ENCODE measurements around the gene MED13. TPM values are rescaled to one million over a fixed set of nuclear protein-coding genes. Genes with fewer than 3 reads are reported as not detected.
"Not testable (repeated sequence)": the region's sequence is repeated elsewhere in the genome, so short reads cannot be mapped to it uniquely, and the experiment has no call there.

MED13 gene
- total RNA-seq, 1 donor from 2014 or later, result 35.4 TPM

DNA sequence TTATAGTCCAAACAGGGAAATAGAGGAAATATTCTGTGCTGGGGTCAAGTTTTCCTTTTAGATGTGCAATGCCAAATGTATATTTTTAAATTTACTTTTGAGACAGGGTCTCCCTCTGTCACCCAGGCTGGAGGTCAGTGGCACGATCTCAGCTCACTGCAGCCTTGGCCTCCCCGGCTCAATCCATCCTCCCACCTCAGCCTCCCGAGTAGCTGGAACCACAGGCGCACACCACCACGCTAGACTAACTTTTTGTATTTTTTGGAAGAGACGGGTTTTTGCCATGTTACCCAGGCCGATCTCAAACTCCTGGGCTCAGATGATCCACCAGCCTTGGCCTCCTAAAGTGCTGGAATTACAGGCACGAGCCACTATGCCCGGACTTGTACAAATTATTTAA, 25.8 kb upstream of the MED13 start:
- no peak for DNase-seq (ENCODE audit: low spot score)
- no peak for ATAC-seq

DNA sequence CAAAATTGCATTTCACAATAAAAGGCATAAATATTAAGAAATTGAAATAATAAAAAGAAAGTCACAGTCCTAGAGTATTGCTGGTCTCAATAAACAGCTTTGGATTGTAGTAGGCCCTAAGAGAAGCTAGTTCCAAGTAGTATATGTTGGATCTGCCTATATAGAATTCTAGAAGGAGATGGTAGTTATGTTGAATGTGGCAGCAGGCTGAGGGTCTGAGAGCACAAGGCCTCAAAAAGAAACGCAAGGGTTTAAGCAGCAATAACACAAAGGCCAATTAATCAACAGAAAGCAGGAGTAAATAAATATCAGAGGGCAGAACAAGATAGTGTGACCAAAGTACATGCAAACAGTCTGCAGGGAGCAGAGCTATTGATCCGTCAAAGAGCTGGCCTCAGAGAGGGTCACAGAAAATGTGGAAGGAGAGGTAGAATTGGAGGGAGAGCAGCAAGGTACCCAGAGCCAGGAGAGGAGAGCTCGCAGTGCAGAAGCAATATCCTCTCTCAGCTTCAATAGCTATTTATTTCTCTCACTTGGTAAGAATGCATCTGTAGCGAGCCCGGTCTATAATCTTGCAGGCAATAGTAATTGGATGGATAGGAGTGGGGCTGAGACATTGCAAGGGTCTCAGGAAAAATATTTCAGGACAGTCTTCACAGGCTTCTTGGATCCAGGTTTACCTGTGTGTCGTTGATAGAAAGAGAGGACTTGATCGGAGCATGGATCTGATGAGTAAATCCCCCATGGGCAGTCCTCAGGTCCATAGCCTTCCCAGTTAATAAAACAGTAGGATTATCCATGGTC, 25.1 kb upstream of the MED13 start:
- DNase-seq (ENCODE audit: low spot score) (peak; percentile 66), ATAC-seq (peak; percentile 77)

- ATAC-seq (no peak), DNase-seq (ENCODE audit: low spot score) (no peak)
Measured at GRCh38 chr17:62089334-62089733, 24.3 kb upstream of the MED13 start.

DNA sequence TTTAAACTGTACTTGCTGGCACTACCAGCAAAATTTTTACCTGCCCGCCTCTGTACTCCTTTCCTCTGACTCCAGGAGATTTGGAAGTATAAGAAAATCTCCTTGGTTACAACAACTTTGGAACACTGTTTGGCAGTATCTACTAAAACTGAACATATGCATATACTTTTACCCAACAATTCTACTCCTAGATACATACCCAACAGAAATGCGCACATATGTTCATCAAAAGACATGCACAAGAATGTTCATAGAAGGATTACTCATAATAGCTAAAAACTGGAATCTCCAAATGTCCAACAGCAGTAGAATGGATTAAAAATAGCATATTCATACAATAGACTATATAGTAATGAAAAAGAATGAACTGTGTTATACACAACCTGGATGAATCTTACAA, 21.7 kb upstream of the MED13 start:
- ATAC-seq (no peak), DNase-seq (ENCODE audit: low spot score) (no peak)

DNA sequence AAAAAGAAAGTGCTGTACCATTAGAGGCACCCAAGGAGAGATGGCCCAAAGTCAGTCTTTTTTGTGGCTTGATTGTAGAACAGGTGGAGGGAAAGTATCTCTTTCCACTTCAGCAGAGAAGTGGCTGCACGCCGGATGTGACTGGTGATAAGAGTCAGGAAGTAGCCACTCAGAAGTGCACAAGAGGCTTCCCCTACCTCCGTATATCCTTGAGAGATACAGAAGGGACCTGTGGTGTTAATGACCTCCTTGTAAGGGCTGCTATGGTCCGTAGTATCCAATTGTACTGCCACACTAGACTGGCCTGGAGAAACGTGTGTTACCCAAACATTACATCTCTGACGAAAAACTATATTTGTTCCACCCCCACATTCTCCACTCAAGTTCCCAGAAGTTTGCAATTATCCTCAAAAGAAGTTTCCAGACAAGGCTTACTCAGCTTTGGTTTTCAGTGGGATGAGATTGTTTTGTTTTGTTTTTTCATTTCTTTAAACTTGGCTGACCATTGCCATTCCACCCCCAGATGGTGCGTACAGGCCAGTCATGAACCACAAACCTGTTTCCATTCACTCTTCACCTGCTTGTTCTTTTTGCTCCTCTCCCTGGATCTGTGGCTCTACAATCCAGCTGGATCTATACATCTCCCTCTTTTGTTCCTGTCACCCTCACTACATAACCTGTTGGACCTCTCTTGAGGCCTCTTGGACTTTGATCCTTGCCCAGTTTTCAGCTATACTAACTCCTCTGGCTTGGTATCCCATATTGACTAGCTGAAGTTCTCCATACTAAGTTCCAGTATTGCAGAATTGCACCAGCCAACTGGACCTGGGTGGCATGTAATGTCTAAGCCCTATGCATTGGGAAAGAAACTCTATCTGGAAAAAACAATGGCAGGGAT, 20.7 kb upstream of the MED13 start:
- ATAC-seq, result peak; percentile 22
- no peak for DNase-seq (ENCODE audit: low spot score)

DNA sequence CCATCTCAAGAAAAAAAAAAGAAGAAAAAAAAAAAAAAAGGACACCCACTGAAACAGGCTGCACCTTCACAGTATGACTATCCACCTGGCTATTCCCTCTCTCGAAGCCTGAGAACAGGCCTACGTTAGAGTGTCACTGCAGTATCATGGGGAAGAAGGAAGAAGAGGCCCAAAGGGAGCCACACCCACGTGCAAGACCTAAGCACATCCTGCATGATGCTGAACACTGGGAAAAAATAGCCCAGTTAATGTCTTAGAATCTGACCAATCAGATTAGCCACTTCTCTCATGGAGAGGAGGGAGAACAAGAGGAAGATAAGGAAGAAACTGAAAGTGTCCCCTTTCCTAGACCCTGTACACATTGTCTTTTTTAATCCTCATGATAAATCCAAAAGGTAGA, 19.5 kb upstream of the MED13 start:
- ATAC-seq, result peak; percentile 32
- no peak for DNase-seq (ENCODE audit: low spot score)

GRCh38 chr17:62083651-62084050, 18.6 kb upstream of the MED13 start:
- ATAC-seq, result no peak

GRCh38 chr17:62080647-62081046, 15.6 kb upstream of the MED13 start:
- ATAC-seq (no peak), DNase-seq (ENCODE audit: low spot score) (no peak)

More at GRCh38 chr17:62083651-62084050, 18.6 kb upstream of the MED13 start:
- no peak for DNase-seq (ENCODE audit: low spot score)

DNA sequence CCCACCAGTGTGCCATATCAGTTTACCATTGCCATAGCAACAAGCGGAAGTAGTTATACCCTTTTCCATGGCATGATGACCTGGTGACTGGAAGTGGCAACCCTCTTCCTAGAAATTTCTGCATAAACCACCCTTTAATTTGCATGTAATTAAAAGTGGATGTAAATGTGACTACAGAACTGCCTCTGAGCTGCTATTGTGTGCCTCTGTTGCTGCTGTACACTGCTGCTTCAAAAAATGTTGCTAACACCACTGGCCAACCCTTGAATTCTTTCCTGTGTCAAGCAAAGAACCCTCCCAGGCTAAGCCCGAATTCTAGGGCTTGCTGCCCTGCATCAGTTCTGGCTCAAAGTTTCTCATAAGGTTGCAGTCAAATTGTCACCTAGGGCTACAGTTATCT, 12.9 kb upstream of the MED13 start:
- peak; percentile 50 for ATAC-seq
- DNase-seq (ENCODE audit: low spot score), result no peak

DNA sequence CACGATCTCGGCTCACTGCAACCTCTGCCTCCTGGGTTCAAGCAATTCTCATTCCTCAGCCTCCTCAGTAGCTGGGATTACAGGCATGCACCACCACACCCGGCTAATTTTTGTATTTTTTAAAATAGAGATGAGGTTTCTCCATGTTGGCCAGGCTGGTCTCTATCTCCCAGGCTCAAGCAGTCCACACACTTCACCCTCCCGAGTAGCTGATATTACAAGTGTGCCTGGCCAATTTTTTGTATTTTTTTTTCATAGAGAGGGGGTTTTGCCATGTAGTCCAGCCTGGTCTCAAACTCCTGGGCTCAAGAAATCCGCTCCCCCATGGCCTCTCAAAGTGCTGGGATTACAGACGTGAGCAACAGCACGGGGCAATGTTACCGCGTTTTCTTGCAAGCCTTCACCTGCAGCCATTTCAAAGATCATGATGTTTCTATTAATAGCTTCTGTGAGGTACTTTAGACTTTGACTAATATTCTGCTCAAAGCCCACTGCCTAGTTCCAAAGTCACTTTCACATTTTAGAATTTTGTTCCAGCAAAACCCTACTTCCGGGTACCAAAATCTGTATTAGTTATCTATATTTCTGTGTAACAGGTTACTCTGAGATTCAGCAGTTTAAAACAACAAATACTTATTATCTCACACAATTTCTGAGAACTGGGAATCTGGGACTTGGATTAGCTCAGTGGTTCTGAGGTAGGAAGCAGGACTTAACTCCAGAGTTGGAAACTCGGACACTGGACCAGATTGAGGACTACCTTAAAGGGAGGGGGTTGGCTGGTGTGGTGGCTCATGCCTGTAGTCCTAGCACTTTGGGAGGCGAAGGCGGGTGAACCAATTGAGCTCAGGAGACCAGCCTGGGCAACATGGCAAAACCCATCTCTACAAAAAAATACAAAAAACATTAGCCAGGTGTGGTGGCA, 12.0 kb upstream of the MED13 start:
- ATAC-seq (peak; percentile 88), DNase-seq (ENCODE audit: low spot score) (peak; percentile 53)

DNA sequence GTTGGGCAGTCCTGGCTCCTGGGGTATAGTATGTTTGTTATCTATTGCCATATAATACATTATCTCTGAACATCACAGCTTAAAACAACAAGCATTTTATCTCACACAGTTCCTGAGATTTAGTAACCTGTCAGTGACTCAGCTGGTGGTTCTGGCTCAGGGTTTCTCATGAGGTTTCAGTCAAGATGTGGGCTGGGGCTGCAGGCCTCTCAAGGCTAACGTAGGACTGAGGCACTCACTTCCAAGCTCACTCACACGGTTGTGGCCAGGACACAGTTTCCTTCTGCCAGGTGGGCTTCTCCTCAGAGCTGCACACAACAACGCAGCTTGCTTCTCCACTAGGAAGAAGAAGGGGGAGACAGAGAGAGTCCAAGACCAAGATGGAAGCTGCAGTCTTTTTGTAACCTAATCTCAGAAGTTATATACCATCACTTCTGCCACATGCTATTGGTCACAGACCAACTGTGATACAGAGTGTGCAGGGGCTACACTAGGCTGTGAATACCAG, 10.3 kb upstream of the MED13 start:
- no peak for DNase-seq (ENCODE audit: low spot score)
- no peak for ATAC-seq

DNA sequence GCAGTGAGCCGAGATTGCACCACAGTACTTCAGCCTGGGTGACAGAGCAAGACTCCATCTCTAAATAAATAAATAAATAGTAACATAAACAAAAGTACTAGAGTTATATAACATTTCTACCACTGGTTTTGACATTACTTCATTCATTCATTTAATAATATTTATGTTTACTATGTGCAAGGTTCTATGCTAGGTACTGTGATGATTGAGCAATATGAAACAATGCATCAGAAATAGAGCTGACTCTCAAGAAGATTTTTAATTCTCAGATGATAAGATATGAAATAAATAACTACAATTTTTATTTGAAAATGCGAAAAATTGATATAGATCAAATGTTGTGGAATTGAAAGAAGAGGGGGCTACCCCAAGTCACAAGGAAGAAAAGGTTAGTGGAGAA, 8.9 kb upstream of the MED13 start:
- ATAC-seq, result no peak
- DNase-seq (ENCODE audit: low spot score), result no peak

GRCh38 chr17:62072855-62073254, 7.8 kb upstream of the MED13 start:
- ATAC-seq; DNase-seq (ENCODE audit: low spot score): not testable (repeated sequence)

DNA sequence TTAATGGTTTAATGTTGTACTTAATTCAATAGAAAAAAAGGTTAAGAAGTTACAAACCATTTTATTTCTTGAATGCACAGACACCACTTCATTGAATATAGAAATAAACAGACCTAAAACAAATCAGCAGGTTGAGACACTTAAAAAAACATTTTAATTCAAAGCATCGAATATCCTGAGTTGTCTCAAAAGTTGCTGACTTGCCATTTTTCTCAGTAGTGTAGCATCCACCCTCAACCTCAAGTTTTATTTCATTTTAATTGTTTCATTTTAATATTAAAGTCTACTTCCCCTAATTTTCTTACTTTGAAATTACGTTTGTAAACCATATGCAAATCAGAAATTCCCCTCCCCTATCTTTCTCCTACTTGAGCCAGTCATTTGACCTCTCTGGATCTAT, 5.8 kb upstream of the MED13 start:
- ATAC-seq (no peak), DNase-seq (ENCODE audit: low spot score) (no peak)

- DNase-seq (ENCODE audit: low spot score), result no peak
- ATAC-seq, result peak; percentile 19
Measured at GRCh38 chr17:62067165-62068145, 2.4 kb upstream of the MED13 start.

DNA sequence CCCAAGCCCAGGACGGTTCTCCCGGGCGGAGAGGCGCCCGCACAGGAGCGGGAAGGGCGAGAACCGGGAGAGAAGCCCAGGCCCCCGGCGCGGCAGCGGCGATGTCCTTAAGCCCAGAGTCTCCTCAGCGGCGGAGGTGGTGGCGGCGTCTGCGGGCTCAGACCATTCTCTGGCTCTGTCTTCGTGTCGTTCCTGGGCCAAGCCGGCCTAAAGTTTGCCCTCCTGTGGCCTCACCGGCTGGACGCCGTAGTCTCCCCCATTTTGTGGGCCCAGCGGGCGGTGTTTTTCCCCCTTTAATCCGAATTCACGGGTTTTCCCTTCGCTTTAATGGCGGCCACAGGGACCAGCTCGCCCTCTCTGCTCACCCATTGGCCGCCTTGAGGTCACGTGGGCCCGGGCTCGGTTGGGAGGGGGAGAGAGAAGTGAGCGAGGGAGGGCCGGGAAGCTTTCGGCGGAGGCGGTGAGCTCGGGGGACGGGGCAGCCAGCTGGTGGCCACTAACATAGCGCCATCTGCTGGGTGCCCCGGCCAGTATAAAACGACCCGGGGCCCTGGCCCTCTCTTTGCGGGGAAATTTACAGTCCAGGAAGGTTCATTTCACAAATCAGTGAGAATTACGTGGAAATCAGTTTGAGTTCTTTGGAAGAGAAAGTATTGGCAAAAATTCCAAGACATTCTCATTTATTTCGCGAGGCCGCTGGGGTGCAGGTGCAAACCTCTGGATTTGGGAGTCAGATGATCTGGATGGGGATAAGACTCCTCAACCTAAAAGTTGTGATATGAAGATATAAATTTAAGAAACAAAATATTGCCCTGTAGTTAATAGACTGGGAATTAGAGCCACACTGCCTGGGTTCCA, 762 bp upstream of the MED13 start:
- ATAC-seq, result peak; percentile 92
- peak; percentile 98 for DNase-seq (ENCODE audit: low spot score)

DNA sequence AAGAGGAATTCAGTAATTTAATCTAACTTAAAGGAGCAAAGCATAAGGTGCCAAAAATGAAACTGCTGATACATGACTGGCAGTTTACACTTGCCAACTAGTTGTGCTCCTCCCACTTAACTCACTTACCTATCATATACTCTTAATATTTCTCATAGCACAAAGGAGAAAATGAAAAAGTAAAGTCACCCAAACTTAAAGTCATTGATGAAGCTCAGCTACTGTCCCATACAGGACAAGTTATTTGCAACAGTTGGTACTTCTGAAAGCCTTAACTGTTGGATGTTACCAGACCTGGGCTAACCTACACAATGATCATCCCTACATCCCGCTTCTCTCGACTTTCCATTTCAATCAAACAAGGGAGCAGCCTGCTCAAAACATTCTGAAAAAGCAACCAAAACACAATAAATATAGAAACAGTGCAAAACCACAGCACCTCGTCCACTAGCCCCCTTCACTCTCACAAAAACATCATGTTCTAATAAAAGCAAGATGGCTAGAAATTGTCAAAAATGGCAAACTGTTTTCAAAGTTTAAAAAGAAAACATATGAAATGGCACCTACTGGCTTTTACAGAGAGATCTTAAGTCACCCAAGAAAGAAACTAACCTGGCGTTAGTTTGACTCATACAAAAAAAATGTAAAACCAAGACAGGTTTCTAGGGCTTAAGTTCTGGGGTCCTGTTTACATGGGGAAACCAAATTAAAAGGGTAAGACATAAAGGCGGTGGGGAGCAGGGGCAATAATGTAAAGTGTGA, 868 bp downstream of the MED13 start:
- DNase-seq (ENCODE audit: low spot score) (no peak), ATAC-seq (no peak)

- no peak for DNase-seq (ENCODE audit: low spot score)
- ATAC-seq, result no peak
Measured at GRCh38 chr17:62062944-62063343, 2.1 kb downstream of the MED13 start.

All from left lobe of liver (tissue), 2 donors.